ENCODE data around the gene FAM20C.

FAM20C gene

DNA sequence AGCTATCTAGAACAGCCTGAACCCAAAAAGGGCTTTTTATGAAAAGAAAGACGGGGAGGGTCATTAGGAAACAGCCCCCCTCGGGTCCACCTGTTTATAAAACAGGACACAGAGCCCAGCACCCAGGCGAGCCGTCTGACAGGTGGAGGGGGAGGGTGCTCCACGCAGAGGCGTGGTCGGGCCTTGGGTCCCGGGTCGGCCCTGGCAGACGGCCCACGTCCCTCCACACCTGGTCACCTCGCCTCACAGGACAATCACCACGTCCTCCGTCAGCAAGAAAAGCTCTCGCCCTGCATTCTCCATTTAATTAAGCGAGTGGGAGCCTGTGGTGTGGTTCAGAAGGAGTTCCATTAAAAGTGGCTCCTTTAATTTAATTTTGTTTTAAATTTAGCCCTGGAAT, 55.3 kb downstream of the FAM20C start:
- Histone ChIP-seq H3K4me2 (ENCODE audit: low read length) (no peak overlapping the region), H3K4me3 (ENCODE audit: low read length) (no peak overlapping the region), H2AFZ (ENCODE audit: low read depth, low read length) (no peak overlapping the region), H4K20me1 (ENCODE audit: insufficient read depth, low read length) (no peaks in the 10 kb centered on the region), H3K9me3 (ENCODE audit: insufficient read depth, low read length) (no peaks in the 10 kb centered on the region), H3K27ac (ENCODE audit: low read length) (no peak overlapping the region), H3K79me2 (ENCODE audit: low read length) (no peaks in the 10 kb centered on the region), H3K9ac (ENCODE audit: low read length) (no peak overlapping the region), H3K27me3 (ENCODE audit: low read depth, low read length) (no peaks in the 10 kb centered on the region), H3K4me1 (ENCODE audit: low read length) (no peaks in the 10 kb centered on the region), H3K36me3 (replicated peaks; ENCODE audit: low read depth, low read length) (no peaks in the 10 kb centered on the region)
- TF ChIP-seq, protein P1, sequence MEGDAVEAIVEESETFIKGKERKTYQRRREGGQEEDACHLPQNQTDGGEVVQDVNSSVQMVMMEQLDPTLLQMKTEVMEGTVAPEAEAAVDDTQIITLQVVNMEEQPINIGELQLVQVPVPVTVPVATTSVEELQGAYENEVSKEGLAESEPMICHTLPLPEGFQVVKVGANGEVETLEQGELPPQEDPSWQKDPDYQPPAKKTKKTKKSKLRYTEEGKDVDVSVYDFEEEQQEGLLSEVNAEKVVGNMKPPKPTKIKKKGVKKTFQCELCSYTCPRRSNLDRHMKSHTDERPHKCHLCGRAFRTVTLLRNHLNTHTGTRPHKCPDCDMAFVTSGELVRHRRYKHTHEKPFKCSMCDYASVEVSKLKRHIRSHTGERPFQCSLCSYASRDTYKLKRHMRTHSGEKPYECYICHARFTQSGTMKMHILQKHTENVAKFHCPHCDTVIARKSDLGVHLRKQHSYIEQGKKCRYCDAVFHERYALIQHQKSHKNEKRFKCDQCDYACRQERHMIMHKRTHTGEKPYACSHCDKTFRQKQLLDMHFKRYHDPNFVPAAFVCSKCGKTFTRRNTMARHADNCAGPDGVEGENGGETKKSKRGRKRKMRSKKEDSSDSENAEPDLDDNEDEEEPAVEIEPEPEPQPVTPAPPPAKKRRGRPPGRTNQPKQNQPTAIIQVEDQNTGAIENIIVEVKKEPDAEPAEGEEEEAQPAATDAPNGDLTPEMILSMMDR (IDR thresholded peaks at IDR 0.05; ENCODE audit: low read depth, low read length), result no peak
- TF ChIP-seq EZH2phosphoT487 (IDR thresholded peaks at IDR 0.05; ENCODE audit: low read depth), result no peak

DNA sequence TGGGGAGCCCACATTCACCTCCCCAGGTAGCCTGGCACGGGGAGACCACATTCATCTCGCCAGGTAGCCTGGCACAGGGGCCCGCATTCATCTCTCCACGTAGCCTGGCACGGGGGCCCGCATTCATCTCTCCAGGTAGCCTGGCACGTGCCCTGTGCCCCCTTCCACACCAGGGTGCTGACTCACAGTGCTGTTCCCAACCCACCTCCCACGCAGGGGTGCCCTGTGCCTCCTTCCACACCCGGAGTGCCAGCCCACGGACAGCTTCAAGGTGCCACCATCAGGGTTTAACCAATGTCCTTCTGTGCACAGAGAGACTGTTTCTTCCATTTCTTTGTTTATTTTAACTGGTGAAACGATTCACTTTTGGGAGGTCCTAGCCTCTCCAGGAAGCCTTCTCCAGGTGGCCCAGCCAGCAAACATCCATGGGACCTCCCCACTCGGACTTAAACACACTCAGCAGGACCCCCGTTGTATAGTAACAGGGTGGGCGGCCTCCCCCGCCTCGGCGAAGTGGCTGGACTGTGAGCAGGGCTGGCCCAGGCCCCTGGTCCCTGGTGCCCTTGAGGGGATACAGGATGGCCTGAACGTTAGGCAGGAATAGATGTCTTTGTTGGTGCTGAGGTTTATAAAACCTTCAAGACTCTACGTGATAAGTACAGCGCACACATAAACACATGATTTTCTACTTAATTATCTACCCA, 56.5 kb downstream of the FAM20C start:
- H4K20me1 ChIP-seq (ENCODE audit: insufficient read depth, low read length), result no peaks in the 10 kb centered on the region
- no peaks in the 10 kb centered on the region for H3K27me3 ChIP-seq (ENCODE audit: low read depth, low read length)
- H3K9ac ChIP-seq (ENCODE audit: low read length), result no peak overlapping the region
- H3K27ac ChIP-seq (ENCODE audit: low read length), result no peak overlapping the region
- no peaks in the 10 kb centered on the region for H3K9me3 ChIP-seq (ENCODE audit: insufficient read depth, low read length)
- H3K4me2 ChIP-seq (ENCODE audit: low read length), result no peak overlapping the region
- no peaks in the 10 kb centered on the region for H3K36me3 ChIP-seq (replicated peaks; ENCODE audit: low read depth, low read length)
- H3K4me1 ChIP-seq (ENCODE audit: low read length), result no peaks in the 10 kb centered on the region
- no peak overlapping the region for H3K4me3 ChIP-seq (ENCODE audit: low read length)
- H3K79me2 ChIP-seq (ENCODE audit: low read length), result no peaks in the 10 kb centered on the region
- TF ChIP-seq, protein P1 (IDR thresholded peaks at IDR 0.05; ENCODE audit: low read depth, low read length), result no peak
- no peak for TF ChIP-seq EZH2phosphoT487 (IDR thresholded peaks at IDR 0.05; ENCODE audit: low read depth)
- H2AFZ ChIP-seq (ENCODE audit: low read depth, low read length), result no peak overlapping the region

GRCh38 chr7:249989-250388, 57.6 kb downstream of the FAM20C start:
- H3K4me2 ChIP-seq (ENCODE audit: low read length), result no peak overlapping the region
- H4K20me1 ChIP-seq (ENCODE audit: insufficient read depth, low read length), result no peaks in the 10 kb centered on the region
- H3K4me3 ChIP-seq (ENCODE audit: low read length), result no peak overlapping the region
- no peaks in the 10 kb centered on the region for H3K9me3 ChIP-seq (ENCODE audit: insufficient read depth, low read length)
- H3K4me1 ChIP-seq (ENCODE audit: low read length), result no peaks in the 10 kb centered on the region
- H3K36me3 ChIP-seq (replicated peaks; ENCODE audit: low read depth, low read length), result no peaks in the 10 kb centered on the region
- H3K9ac ChIP-seq (ENCODE audit: low read length), result no peak overlapping the region
- TF ChIP-seq, protein P1 (IDR thresholded peaks at IDR 0.05; ENCODE audit: low read depth, low read length), result no peak
- no peak for TF ChIP-seq EZH2phosphoT487 (IDR thresholded peaks at IDR 0.05; ENCODE audit: low read depth)
- no peaks in the 10 kb centered on the region for H3K79me2 ChIP-seq (ENCODE audit: low read length)
- H2AFZ ChIP-seq (ENCODE audit: low read depth, low read length), result no peak overlapping the region
- H3K27ac ChIP-seq (ENCODE audit: low read length), result no peak overlapping the region
- H3K27me3 ChIP-seq (ENCODE audit: low read depth, low read length), result no peaks in the 10 kb centered on the region

- no peaks in the 10 kb centered on the region for H3K27me3 ChIP-seq (ENCODE audit: low read depth, low read length)
- TF ChIP-seq, protein P1 (IDR thresholded peaks at IDR 0.05; ENCODE audit: low read depth, low read length), result no peak
- TF ChIP-seq EZH2phosphoT487 (IDR thresholded peaks at IDR 0.05; ENCODE audit: low read depth), result no peak
- H3K9ac ChIP-seq (ENCODE audit: low read length), result no peak overlapping the region
- no peaks in the 10 kb centered on the region for H3K79me2 ChIP-seq (ENCODE audit: low read length)
- H3K4me1 ChIP-seq (ENCODE audit: low read length), result no peaks in the 10 kb centered on the region
- no peaks in the 10 kb centered on the region for H3K9me3 ChIP-seq (ENCODE audit: insufficient read depth, low read length)
- no peak overlapping the region for H3K4me3 ChIP-seq (ENCODE audit: low read length)
- H3K27ac ChIP-seq (ENCODE audit: low read length), result no peak overlapping the region
- no peaks in the 10 kb centered on the region for H4K20me1 ChIP-seq (ENCODE audit: insufficient read depth, low read length)
- no peaks in the 10 kb centered on the region for H3K36me3 ChIP-seq (replicated peaks; ENCODE audit: low read depth, low read length)
- H2AFZ ChIP-seq (ENCODE audit: low read depth, low read length), result no peak overlapping the region
- no peak overlapping the region for H3K4me2 ChIP-seq (ENCODE audit: low read length)
These were observed 58.2 kb downstream of the FAM20C start for GRCh38 chr7:250523-250922.
